Loucy (cell line): ENCODE results near the gene DVL2.

ENCODE experiments used
- H2AFZ ChIP-seq: fragments of 200-600 bp; sonication (generic); 2 replicates; pipeline ENCODE4 v1.6.0; 2016; ENCODE audit warnings: antibody characterized with exemption, mild to moderate bottlenecking, low read length, moderate library complexity
- H3F3A ChIP-seq: fragments of 200-600 bp; 2 replicates; pipeline ENCODE4 v1.6.0; 2016; ENCODE audit warnings: antibody characterized with exemption, low read depth, mild to moderate bottlenecking
- H3K27me3 ChIP-seq: fragments of 200-600 bp; sonication (generic); 2 replicates; pipeline ENCODE4 v1.6.1; 2014; ENCODE audit warnings: low read length, mild to moderate bottlenecking; ENCODE audit not compliant: insufficient read depth, poor library complexity, severe bottlenecking
- H3K36me3 ChIP-seq: fragments of 200-600 bp; sonication (generic); 2 replicates; pipeline ENCODE4 v1.6.1; 2016; ENCODE audit warnings: low read length; ENCODE audit not compliant: insufficient read depth
- H3K4me1 ChIP-seq: fragments of 200-600 bp; sonication (generic); 2 replicates; pipeline ENCODE4 v1.5.1; 2014; ENCODE audit warnings: low read length, mild to moderate bottlenecking; ENCODE audit not compliant: insufficient read depth, poor library complexity, severe bottlenecking
- H3K4me2 ChIP-seq: fragments of 200-600 bp; sonication (generic); 2 replicates; pipeline ENCODE4 v1.6.0; 2014; ENCODE audit warnings: antibody characterized with exemption, low read length, low read depth, mild to moderate bottlenecking; ENCODE audit not compliant: poor library complexity, severe bottlenecking
- H3K4me3 ChIP-seq: fragments of 200-600 bp; sonication (generic); 2 replicates; pipeline ENCODE4 v1.5.1; 2014; ENCODE audit warnings: low read length, mild to moderate bottlenecking, mixed read lengths; ENCODE audit not compliant: poor library complexity, severe bottlenecking
- H3K79me2 ChIP-seq: fragments of 200-600 bp; sonication (generic); 2 replicates; pipeline ENCODE4 v1.6.1; 2014; ENCODE audit warnings: low read length; ENCODE audit not compliant: insufficient read depth
- H3K9ac ChIP-seq: fragments of 200-600 bp; sonication (generic); 2 replicates; pipeline ENCODE4 v1.6.0; 2014; ENCODE audit warnings: mild to moderate bottlenecking, low read depth, low read length, moderate library complexity; ENCODE audit not compliant: poor library complexity, severe bottlenecking
- H3K9me2 ChIP-seq: fragments of 200-600 bp; sonication (generic); replicated peaks from 2 replicates; pipeline ENCODE4 v1.6.1; 2016; ENCODE audit warnings: low read depth, low read length, mixed read lengths
- H3K9me3 ChIP-seq: fragments of 200-600 bp; sonication (generic); 2 replicates; pipeline ENCODE4 v1.6.1; 2014; ENCODE audit warnings: mild to moderate bottlenecking, antibody characterized with exemption, low read length, low read depth; ENCODE audit not compliant: insufficient read depth
- H4K20me1 ChIP-seq: fragments of 200-600 bp; sonication (generic); 2 replicates; pipeline ENCODE4 v1.6.0; 2014; ENCODE audit warnings: antibody characterized with exemption, low read length, mild to moderate bottlenecking; ENCODE audit not compliant: insufficient read depth, poor library complexity, severe bottlenecking
- CTCF ChIP-seq: fragments of 200-600 bp; sonication (generic); conservative IDR thresholded peaks from 2 replicates; pipeline ENCODE4 v1.5.1; 2014; ENCODE audit warnings: mild to moderate bottlenecking, antibody characterized with exemption, low read length
- EZH2phosphoT487 ChIP-seq: fragments of 200-600 bp; IDR thresholded peaks from 2 replicates; pipeline ENCODE4 v1.6.1; 2018; ENCODE audit warnings: antibody characterized with exemption, mild to moderate bottlenecking, moderate library complexity, borderline replicate concordance

DVL2 gene

GRCh38 chr17:7207120-7208001, 27.0 kb downstream of the DVL2 start:
- H3K36me3 ChIP-seq = peaks cover 16% of the 10 kb centered on the region; the same call in 1 of the 2 replicates
- H3K27me3 ChIP-seq = no peaks in the 10 kb centered on the region
- H3K9ac ChIP-seq = no peak overlapping the region
- H3K4me3 ChIP-seq = no peak overlapping the region
- no peak overlapping the region for H3K4me2 ChIP-seq
- peaks cover 2% of the 10 kb centered on the region for H4K20me1 ChIP-seq
- no peaks in the 10 kb centered on the region for H3K9me3 ChIP-seq
- no peaks in the 10 kb centered on the region for H3K9me2 ChIP-seq
- TF ChIP-seq EZH2phosphoT487 (no peak), CTCF (no peak)
- H2AFZ ChIP-seq = no peak overlapping the region
- no peaks in the 10 kb centered on the region for H3K4me1 ChIP-seq
- H3F3A ChIP-seq = no peaks in the 10 kb centered on the region
- peaks cover 6% of the 10 kb centered on the region for H3K79me2 ChIP-seq

GRCh38 chr17:7205561-7205960, 28.8 kb downstream of the DVL2 start:
- no peak overlapping the region for H3K4me3 ChIP-seq

GRCh38 chr17:7204828-7205461, 29.4 kb downstream of the DVL2 start:
- H3K4me3 ChIP-seq = no peak overlapping the region

More at GRCh38 chr17:7205561-7205960, 28.8 kb downstream of the DVL2 start:
- peaks cover 28% of the 10 kb centered on the region; the same call in 1 of the 2 replicates for H3K36me3 ChIP-seq
- no peaks in the 10 kb centered on the region for H3F3A ChIP-seq
- H3K4me1 ChIP-seq = no peaks in the 10 kb centered on the region
- H2AFZ ChIP-seq = no peak overlapping the region
- H3K9me3 ChIP-seq = no peaks in the 10 kb centered on the region
- H3K9ac ChIP-seq = no peak overlapping the region
- H3K9me2 ChIP-seq = no peaks in the 10 kb centered on the region
- H4K20me1 ChIP-seq = peaks cover 2% of the 10 kb centered on the region
- H3K79me2 ChIP-seq = no peaks in the 10 kb centered on the region
- TF ChIP-seq CTCF (no peak), EZH2phosphoT487 (no peak)
- no peak overlapping the region for H3K4me2 ChIP-seq
- no peaks in the 10 kb centered on the region for H3K27me3 ChIP-seq

More at GRCh38 chr17:7204828-7205461, 29.4 kb downstream of the DVL2 start:
- H2AFZ ChIP-seq = no peak overlapping the region
- peaks cover 28% of the 10 kb centered on the region; the same call in 1 of the 2 replicates for H3K36me3 ChIP-seq
- no peaks in the 10 kb centered on the region for H3K27me3 ChIP-seq
- H3K79me2 ChIP-seq = no peaks in the 10 kb centered on the region
- H3K9me3 ChIP-seq = no peaks in the 10 kb centered on the region
- H3K4me2 ChIP-seq = no peak overlapping the region
- no peaks in the 10 kb centered on the region for H3K4me1 ChIP-seq
- H3K9ac ChIP-seq = no peak overlapping the region
- H4K20me1 ChIP-seq = peaks cover 2% of the 10 kb centered on the region
- no peaks in the 10 kb centered on the region for H3F3A ChIP-seq
- TF ChIP-seq CTCF (no peak), EZH2phosphoT487 (no peak)
- no peaks in the 10 kb centered on the region for H3K9me2 ChIP-seq
